GM23248 (cell line): Measurements from ENCODE around the gene CLIC4.
"Not testable (repeated sequence)": the region's sequence is repeated elsewhere in the genome, so short reads cannot be mapped to it uniquely, and the experiment has no call there.

Experiments used
- EZH2 ChIP-seq: fragments of 200-600 bp; sonication (generic); IDR thresholded peaks from 2 replicates; pipeline ENCODE4 v1.6.1; 2018; ENCODE audit warnings: antibody characterized with exemption, mild to moderate bottlenecking; ENCODE audit not compliant: insufficient read depth, poor library complexity, severe bottlenecking
- EZH2phosphoT487 ChIP-seq: fragments of 200-600 bp; sonication (generic); IDR thresholded peaks from 2 replicates; pipeline ENCODE4 v1.6.1; 2018; ENCODE audit warnings: antibody characterized with exemption, moderate library complexity, mild to moderate bottlenecking, low read depth; ENCODE audit not compliant: insufficient read depth

DNA sequence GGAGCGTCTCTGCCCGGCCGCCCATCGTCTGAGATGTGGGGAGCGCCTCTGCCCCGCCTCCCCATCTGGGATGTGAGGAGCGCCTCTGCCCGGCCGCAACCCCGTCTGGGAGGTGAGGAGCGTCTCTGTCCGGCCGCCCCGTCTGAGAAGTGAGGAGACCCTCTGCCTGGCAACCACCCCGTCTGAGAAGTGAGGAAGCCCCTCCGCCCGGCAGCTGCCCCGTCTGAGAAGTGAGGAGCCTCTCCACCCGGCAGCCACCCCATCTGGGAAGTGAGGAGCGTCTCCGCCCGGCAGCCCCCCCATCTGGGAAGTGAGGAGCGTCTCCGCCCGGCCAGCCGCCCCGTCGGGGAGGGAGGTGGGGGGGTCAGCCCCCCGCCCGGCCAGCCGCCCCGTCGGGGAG is 54.0 kb downstream of the CLIC4 start:
- TF ChIP-seq EZH2, EZH2phosphoT487: not testable (repeated sequence)
